ENCODE results near the gene OR5D18.

Gene OR5D18

GRCh38 chr11:55819330-55819729 is at the start of gene OR5D18:
Gene OR5D18, plus strand, starts transcription at chr11:55819630. Its CDS starts 0 bp downstream, at chr11:55819630.
- no peaks in the 10 kb centered on the region for H3K9me3 ChIP-seq (ENCODE audit: insufficient read depth, low read length, severe bottlenecking)
- H3K4me1 ChIP-seq (ENCODE audit: insufficient read depth, low read length) = no peaks in the 10 kb centered on the region
- H2AFZ ChIP-seq (ENCODE audit: low read depth, low read length) = no peak within 1 kb of the TSS
- DNase-seq (no peak), ATAC-seq (ENCODE audit: insufficient read depth, low read depth) (no peak)
- H3K9ac ChIP-seq (ENCODE audit: low read depth, low read length) = no peak within 1 kb of the TSS
- no peak within 1 kb of the TSS for H3K4me3 ChIP-seq (ENCODE audit: low read depth in 1 of 2, low read length in 2 of 2)
- no peaks in the 10 kb centered on the region for H3K79me2 ChIP-seq (ENCODE audit: insufficient read depth, low read length)
- no peaks in the 10 kb centered on the region for H3K27me3 ChIP-seq (ENCODE audit: insufficient read depth, low read length, poor library complexity)
- TF ChIP-seq CTCF (IDR thresholded peaks at IDR 0.05; ENCODE audit: borderline replicate concordance, extremely low read depth, low read length, poor library complexity, severe bottlenecking) (no peak), EZH2 (IDR thresholded peaks at IDR 0.05; ENCODE audit: borderline replicate concordance, low read depth, low read length, severe bottlenecking) (no peak)
- no peaks in the 10 kb centered on the region for H4K20me1 ChIP-seq (ENCODE audit: insufficient read depth, low read length)
- no peak within 1 kb of the TSS for H3K4me2 ChIP-seq (ENCODE audit: insufficient read depth, low read length)
- H3K27ac ChIP-seq (ENCODE audit: low read length) = no peak within 1 kb of the TSS
- no peaks in the 10 kb centered on the region for H3K36me3 ChIP-seq (ENCODE audit: insufficient read depth, low read length)

GRCh38 chr11:55773138-55773537 is 46.3 kb upstream of the OR5D18 start, which contains the start of gene OR5D13:
Gene OR5D13, plus strand, starts transcription at chr11:55773438. Its CDS starts 0 bp downstream, at chr11:55773438.
- H2AFZ ChIP-seq (ENCODE audit: low read depth, low read length) = no peak within 1 kb of the TSS
- H3K27me3 ChIP-seq (ENCODE audit: insufficient read depth, low read length, poor library complexity) = no peaks in the 10 kb centered on the region
- H3K4me1 ChIP-seq (ENCODE audit: insufficient read depth, low read length) = no peaks in the 10 kb centered on the region
- H4K20me1 ChIP-seq (ENCODE audit: insufficient read depth, low read length) = no peaks in the 10 kb centered on the region
- no peak within 1 kb of the TSS for H3K4me2 ChIP-seq (ENCODE audit: insufficient read depth, low read length)
- H3K36me3 ChIP-seq (ENCODE audit: insufficient read depth, low read length) = no peaks in the 10 kb centered on the region
- no peaks in the 10 kb centered on the region for H3K9me3 ChIP-seq (ENCODE audit: insufficient read depth, low read length, severe bottlenecking)
- ATAC-seq (ENCODE audit: insufficient read depth, low read depth) (no peak), DNase-seq (no peak)
- H3K9ac ChIP-seq (ENCODE audit: low read depth, low read length) = no peak within 1 kb of the TSS
- H3K79me2 ChIP-seq (ENCODE audit: insufficient read depth, low read length) = no peaks in the 10 kb centered on the region
- H3K4me3 ChIP-seq (ENCODE audit: low read depth in 1 of 2, low read length in 2 of 2) = no peak within 1 kb of the TSS
- TF ChIP-seq EZH2 (IDR thresholded peaks at IDR 0.05; ENCODE audit: borderline replicate concordance, low read depth, low read length, severe bottlenecking) = no peak
- no peak for TF ChIP-seq CTCF (IDR thresholded peaks at IDR 0.05; ENCODE audit: borderline replicate concordance, extremely low read depth, low read length, poor library complexity, severe bottlenecking)
- no peak within 1 kb of the TSS for H3K27ac ChIP-seq (ENCODE audit: low read length)

- no peak overlapping the region for H3K9ac ChIP-seq (ENCODE audit: low read depth, low read length)
- no peak for ATAC-seq (ENCODE audit: insufficient read depth, low read depth)
- DNase-seq = no peak
- H3K4me2 ChIP-seq (ENCODE audit: insufficient read depth, low read length) = no peak overlapping the region
- no peaks in the 10 kb centered on the region for H3K9me3 ChIP-seq (ENCODE audit: insufficient read depth, low read length, severe bottlenecking)
- no peaks in the 10 kb centered on the region for H3K79me2 ChIP-seq (ENCODE audit: insufficient read depth, low read length)
- TF ChIP-seq EZH2 (IDR thresholded peaks at IDR 0.05; ENCODE audit: borderline replicate concordance, low read depth, low read length, severe bottlenecking) = no peak
- no peak for TF ChIP-seq CTCF (IDR thresholded peaks at IDR 0.05; ENCODE audit: borderline replicate concordance, extremely low read depth, low read length, poor library complexity, severe bottlenecking)
- H2AFZ ChIP-seq (ENCODE audit: low read depth, low read length) = no peak overlapping the region
- no peaks in the 10 kb centered on the region for H3K4me1 ChIP-seq (ENCODE audit: insufficient read depth, low read length)
- H3K27me3 ChIP-seq (ENCODE audit: insufficient read depth, low read length, poor library complexity) = no peaks in the 10 kb centered on the region
- no peak overlapping the region for H3K4me3 ChIP-seq (ENCODE audit: low read depth in 1 of 2, low read length in 2 of 2)
- no peak overlapping the region for H3K27ac ChIP-seq (ENCODE audit: low read length)
- no peaks in the 10 kb centered on the region for H3K36me3 ChIP-seq (ENCODE audit: insufficient read depth, low read length)
- no peaks in the 10 kb centered on the region for H4K20me1 ChIP-seq (ENCODE audit: insufficient read depth, low read length)
Measured at GRCh38 chr11:55791606-55792005, 27.8 kb upstream of the OR5D18 start.

- Histone ChIP-seq H3K4me2 (ENCODE audit: insufficient read depth, low read length) (no peak overlapping the region), H3K27me3 (ENCODE audit: insufficient read depth, low read length, poor library complexity) (no peaks in the 10 kb centered on the region), H3K79me2 (ENCODE audit: insufficient read depth, low read length) (no peaks in the 10 kb centered on the region), H2AFZ (ENCODE audit: low read depth, low read length) (no peak overlapping the region), H3K27ac (ENCODE audit: low read length) (no peak overlapping the region), H3K36me3 (ENCODE audit: insufficient read depth, low read length) (no peaks in the 10 kb centered on the region), H4K20me1 (ENCODE audit: insufficient read depth, low read length) (no peaks in the 10 kb centered on the region), H3K9ac (ENCODE audit: low read depth, low read length) (no peak overlapping the region), H3K9me3 (ENCODE audit: insufficient read depth, low read length, severe bottlenecking) (no peaks in the 10 kb centered on the region), H3K4me1 (ENCODE audit: insufficient read depth, low read length) (no peaks in the 10 kb centered on the region), H3K4me3 (ENCODE audit: low read depth in 1 of 2, low read length in 2 of 2) (no peak overlapping the region)
- ATAC-seq (ENCODE audit: insufficient read depth, low read depth) (no peak), DNase-seq (no peak)
- TF ChIP-seq CTCF (IDR thresholded peaks at IDR 0.05; ENCODE audit: borderline replicate concordance, extremely low read depth, low read length, poor library complexity, severe bottlenecking) = no peak
- TF ChIP-seq EZH2 (IDR thresholded peaks at IDR 0.05; ENCODE audit: borderline replicate concordance, low read depth, low read length, severe bottlenecking) = no peak
Measured at GRCh38 chr11:55793321-55793720, 26.1 kb upstream of the OR5D18 start.
